ENCODE data around the gene REM1.

DNA sequence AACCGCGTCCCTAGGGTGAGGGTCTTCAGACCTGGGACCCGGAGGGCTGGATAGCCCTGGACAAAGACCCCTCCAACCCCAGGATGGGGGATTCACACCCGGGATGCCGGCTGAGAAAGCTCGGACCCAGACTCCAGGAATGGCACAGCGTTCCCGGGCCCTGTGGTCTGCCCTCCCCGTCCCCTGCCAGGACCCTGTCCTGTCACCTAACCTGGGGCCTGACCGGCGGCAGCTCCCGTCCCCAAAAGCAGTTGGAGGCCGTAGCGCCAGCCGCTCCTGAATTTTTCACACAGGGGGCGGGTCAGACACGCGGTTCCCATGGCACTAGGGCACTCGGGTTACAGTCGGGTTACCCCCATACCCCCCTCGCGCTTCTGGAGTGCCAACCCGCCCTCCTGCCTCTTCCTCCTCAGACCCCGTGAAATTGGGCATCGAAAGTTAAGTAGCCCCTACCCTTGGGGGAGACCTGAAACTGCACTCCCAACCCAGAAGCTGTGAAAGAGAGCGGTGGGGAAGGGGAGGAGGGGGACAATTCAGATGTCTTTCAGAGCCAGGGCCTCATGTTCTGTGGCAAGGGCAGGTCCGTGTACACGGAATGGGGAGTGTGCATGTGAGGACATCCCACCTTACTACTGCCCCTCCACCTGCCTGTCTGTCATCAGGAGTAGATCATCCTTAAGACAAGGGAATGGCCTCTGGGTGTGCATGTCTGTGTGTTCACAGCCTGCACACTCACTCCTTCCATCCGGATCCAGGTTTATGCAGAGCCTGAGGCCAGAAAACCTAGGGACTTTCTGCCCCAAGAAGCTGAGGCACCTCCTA, 595 bp downstream of the REM1 start:
- TF ChIP-seq, protein P1, sequence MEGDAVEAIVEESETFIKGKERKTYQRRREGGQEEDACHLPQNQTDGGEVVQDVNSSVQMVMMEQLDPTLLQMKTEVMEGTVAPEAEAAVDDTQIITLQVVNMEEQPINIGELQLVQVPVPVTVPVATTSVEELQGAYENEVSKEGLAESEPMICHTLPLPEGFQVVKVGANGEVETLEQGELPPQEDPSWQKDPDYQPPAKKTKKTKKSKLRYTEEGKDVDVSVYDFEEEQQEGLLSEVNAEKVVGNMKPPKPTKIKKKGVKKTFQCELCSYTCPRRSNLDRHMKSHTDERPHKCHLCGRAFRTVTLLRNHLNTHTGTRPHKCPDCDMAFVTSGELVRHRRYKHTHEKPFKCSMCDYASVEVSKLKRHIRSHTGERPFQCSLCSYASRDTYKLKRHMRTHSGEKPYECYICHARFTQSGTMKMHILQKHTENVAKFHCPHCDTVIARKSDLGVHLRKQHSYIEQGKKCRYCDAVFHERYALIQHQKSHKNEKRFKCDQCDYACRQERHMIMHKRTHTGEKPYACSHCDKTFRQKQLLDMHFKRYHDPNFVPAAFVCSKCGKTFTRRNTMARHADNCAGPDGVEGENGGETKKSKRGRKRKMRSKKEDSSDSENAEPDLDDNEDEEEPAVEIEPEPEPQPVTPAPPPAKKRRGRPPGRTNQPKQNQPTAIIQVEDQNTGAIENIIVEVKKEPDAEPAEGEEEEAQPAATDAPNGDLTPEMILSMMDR (conservative IDR thresholded peaks at IDR 0.05) = no peak
- no peak for TF ChIP-seq EZH2 (IDR thresholded peaks at IDR 0.05; ENCODE audit: low read depth)

Measured in PC-9 (cell line).